ENCODE results near the gene CCDC18.

Gene CCDC18

GRCh38 chr1:93221913-93222312, 41.4 kb downstream of the CCDC18 start (continued):
- peak; percentile 36; the same call in 1 of the 2 replicates for TF ChIP-seq ZNF394 (tag by site-specific recombination; IDR thresholded peaks at IDR 0.05; ENCODE audit: borderline replicate concordance)
- no peak for TF ChIP-seq GLIS2 (tag by site-specific recombination; IDR thresholded peaks at IDR 0.05)
- 0 out of 2 replicates have a peak, but pooled peaks have one; percentile 16 for TF ChIP-seq WT1 (tag by site-specific recombination; IDR thresholded peaks at IDR 0.05)
- TF ChIP-seq ZNF239 (tag by site-specific recombination; IDR thresholded peaks at IDR 0.05): no peak

GRCh38 chr1:93223023-93223675, 42.6 kb downstream of the CCDC18 start:
- Histone ChIP-seq H3K27ac (ENCODE audit: extremely low read depth, low read depth, low read length) (no peak overlapping the region), H3K4me1 (ENCODE audit: control insufficient read depth, insufficient read depth, low read length) (no peaks in the 10 kb centered on the region), H3K4me3 (ENCODE audit: low read depth, low read length) (no peak overlapping the region), H3K36me3 (ENCODE audit: control insufficient read depth in 2 of 2, insufficient read depth in 1 of 2, low read length in 2 of 2) (peaks cover 45 to 63% of the 10 kb centered on the region in 2 experiments), H3K9me3 (ENCODE audit: control insufficient read depth, insufficient read depth, low read depth, low read length) (no peaks in the 10 kb centered on the region)
- CTCF ChIA-PET: interaction anchor here (0.7 to 1.0 kb wide), 2 partner anchors 81 to 406 kb away, joined by 3 to 5 read pairs; no protein-coding TSS in a partner anchor
- POLR2A ChIA-PET: no interaction called here
- TF ChIP-seq ZNF837 (tag by site-specific recombination; IDR thresholded peaks at IDR 0.05) (no peak), TRIM28 (IDR thresholded peaks at IDR 0.05; ENCODE audit: borderline replicate concordance, low read length) (no peak), ZNF211 (tag by site-specific recombination; IDR thresholded peaks at IDR 0.05; ENCODE audit: low read depth) (no peak), ZNF658 (tag by site-specific recombination; IDR thresholded peaks at IDR 0.05) (no peak), ZNF426 (tag by site-specific recombination; IDR thresholded peaks at IDR 0.05) (no peak), HOXC10 (CRISPR knock-in tag; IDR thresholded peaks at IDR 0.05) (no peak)

- no peaks in the 10 kb centered on the region for H3K9me3 ChIP-seq (ENCODE audit: control insufficient read depth, insufficient read depth, low read depth, low read length)
- POLR2A ChIA-PET: no interaction called here
- H3K27ac ChIP-seq (ENCODE audit: extremely low read depth, low read depth, low read length): no peak overlapping the region
- CTCF ChIA-PET: interaction anchor here (0.6 kb wide), 1 partner anchor 220 kb away, joined by 4 read pairs; no protein-coding TSS in a partner anchor
- no peak overlapping the region for H3K4me3 ChIP-seq (ENCODE audit: low read depth, low read length)
- H3K4me1 ChIP-seq (ENCODE audit: control insufficient read depth, insufficient read depth, low read length): no peaks in the 10 kb centered on the region
- TF ChIP-seq ZNF121 (tag by site-specific recombination; IDR thresholded peaks at IDR 0.05): no peak
- TF ChIP-seq ZNF169 (tag by site-specific recombination; IDR thresholded peaks at IDR 0.05): no peak
- peaks cover 41 to 56% of the 10 kb centered on the region in 2 experiments for H3K36me3 ChIP-seq (ENCODE audit: control insufficient read depth in 2 of 2, insufficient read depth in 1 of 2, low read length in 2 of 2)
These were observed 54.7 kb downstream of the CCDC18 start for GRCh38 chr1:93235261-93235660.

- no peaks in the 10 kb centered on the region for H3K4me1 ChIP-seq (ENCODE audit: control insufficient read depth, insufficient read depth, low read length)
- H3K27ac ChIP-seq (ENCODE audit: extremely low read depth, low read depth, low read length): no peak overlapping the region
- H3K9me3 ChIP-seq (ENCODE audit: control insufficient read depth, insufficient read depth, low read depth, low read length): no peaks in the 10 kb centered on the region
- ChIA-PET POLR2A (no interaction called here), CTCF (no interaction called here)
- H3K36me3 ChIP-seq (ENCODE audit: control insufficient read depth in 2 of 2, insufficient read depth in 1 of 2, low read length in 2 of 2): peaks cover 40 to 65% of the 10 kb centered on the region in 2 experiments
- no peak overlapping the region for H3K4me3 ChIP-seq (ENCODE audit: low read depth, low read length)
- TF ChIP-seq ZNF626 (tag by site-specific recombination; IDR thresholded peaks at IDR 0.05) (no peak), ZNF707 (tag by site-specific recombination; IDR thresholded peaks at IDR 0.05) (no peak), ZNF433 (tag by site-specific recombination; IDR thresholded peaks at IDR 0.05; ENCODE audit: low read depth) (no peak), TCF7L2 (IDR thresholded peaks at IDR 0.05; ENCODE audit: borderline replicate concordance, low read depth, low read length) (no peak), ZSCAN30 (tag by site-specific recombination; IDR thresholded peaks at IDR 0.05) (no peak), ZNF114 (tag by site-specific recombination; IDR thresholded peaks at IDR 0.05) (no peak), ZNF239 (tag by site-specific recombination; IDR thresholded peaks at IDR 0.05) (no peak), ZNF513 (tag by site-specific recombination; IDR thresholded peaks at IDR 0.05) (no peak), HIC1 (tag by site-specific recombination; IDR thresholded peaks at IDR 0.05) (no peak), INSM2 (tag by site-specific recombination; IDR thresholded peaks at IDR 0.05) (no peak), KLF1 (tag by site-specific recombination; IDR thresholded peaks at IDR 0.05) (no peak), ZNF26 (tag by site-specific recombination; IDR thresholded peaks at IDR 0.05) (no peak), SALL2 (tag by site-specific recombination; IDR thresholded peaks at IDR 0.05; ENCODE audit: borderline replicate concordance) (no peak)
These were observed 56.5 kb downstream of the CCDC18 start for GRCh38 chr1:93237021-93237420.
